Fibroblast of peridontal ligament (primary cell): ENCODE results near the gene GRID1.

Source experiments
- DNase-seq: peaks from one replicate; pipeline ENCODE4 v3.0.0-alpha.2; 2010; ENCODE audit errors: extremely low read depth

The GRID1 gene

DNA sequence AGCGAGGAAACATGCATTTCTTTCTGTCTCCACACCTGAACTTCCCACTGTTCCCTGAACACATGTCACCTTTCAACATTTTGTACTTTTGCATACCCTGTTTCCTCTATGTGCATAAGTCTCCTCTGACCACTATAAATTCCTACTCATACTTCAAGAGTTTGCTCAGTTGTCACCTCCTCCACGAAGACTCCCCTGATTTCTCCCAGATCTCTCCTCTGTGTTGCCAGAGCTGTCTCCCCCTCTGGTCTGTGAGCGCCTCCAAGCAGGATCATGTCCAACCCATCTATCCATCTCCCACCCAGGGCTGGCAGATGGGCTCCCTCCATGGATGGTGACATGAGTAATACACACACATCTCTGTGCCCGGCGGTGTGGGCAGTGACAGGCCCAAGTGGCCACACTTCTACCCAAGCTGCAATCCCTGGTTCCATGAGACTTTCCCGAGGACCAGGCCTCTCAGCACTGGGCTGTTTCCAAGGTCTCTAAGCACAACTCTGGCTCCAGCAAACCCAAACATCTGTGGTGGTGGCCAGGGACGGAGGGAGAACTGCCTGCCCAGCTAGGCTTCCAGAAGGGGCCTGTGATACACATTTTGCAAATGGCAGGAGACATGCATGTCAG, 135.9 kb downstream of the GRID1 start:
- no peak for DNase-seq

DNA sequence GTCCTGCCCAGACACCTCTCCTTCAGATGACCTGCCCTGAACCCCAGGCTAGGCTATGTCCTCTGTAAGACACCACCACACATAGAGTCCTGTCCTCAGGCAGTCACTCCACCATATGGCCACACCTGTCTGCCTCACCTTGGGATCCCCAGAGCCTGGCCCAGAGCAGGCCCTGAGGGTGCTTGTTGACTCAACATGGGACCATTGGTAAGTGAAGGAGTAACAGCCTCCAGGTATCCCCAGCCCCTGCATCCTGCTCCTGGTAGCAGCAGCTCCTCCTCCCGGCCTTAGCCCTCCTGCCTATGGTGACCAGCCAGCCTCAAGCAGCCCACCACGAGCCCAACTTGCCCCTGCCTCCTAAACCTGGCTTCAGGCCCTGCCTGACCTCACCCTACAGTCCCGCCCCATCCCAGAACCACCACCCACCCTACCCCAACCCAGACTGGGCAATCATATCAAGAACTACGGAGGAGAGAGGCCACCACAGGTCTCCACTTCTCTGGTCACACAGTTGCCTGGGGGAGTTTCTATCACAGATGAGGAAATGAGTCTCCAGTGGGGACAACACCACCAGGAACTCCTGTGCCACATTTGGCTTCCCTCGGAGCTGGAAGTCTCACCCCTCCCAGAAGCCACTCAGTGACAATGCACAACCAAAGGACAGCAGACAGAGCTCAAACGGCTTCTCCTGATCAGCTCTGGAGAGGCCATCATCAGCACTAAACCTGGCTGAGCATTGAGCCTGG, 136.6 kb downstream of the GRID1 start:
- DNase-seq, result no peak

DNA sequence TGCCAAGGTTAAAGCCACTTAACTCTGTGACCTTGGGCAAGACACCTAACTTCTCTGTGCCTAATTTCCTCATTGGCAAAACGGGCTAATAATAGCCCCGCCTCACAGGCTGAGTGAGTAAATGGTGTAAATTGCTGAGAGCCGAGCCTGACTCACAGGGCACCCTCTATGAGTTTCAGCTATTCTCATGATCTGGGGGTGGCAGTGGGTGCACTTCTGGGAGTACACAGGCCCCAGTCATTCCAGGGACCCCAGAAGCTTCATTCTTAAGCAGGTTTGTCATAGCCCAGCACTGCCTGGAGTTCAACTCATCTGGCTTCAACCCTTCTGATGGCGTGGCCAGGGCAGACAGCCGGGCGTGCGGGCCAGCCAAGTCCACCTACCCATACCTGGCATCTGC, 137.2 kb downstream of the GRID1 start:
- DNase-seq, result no peak

DNA sequence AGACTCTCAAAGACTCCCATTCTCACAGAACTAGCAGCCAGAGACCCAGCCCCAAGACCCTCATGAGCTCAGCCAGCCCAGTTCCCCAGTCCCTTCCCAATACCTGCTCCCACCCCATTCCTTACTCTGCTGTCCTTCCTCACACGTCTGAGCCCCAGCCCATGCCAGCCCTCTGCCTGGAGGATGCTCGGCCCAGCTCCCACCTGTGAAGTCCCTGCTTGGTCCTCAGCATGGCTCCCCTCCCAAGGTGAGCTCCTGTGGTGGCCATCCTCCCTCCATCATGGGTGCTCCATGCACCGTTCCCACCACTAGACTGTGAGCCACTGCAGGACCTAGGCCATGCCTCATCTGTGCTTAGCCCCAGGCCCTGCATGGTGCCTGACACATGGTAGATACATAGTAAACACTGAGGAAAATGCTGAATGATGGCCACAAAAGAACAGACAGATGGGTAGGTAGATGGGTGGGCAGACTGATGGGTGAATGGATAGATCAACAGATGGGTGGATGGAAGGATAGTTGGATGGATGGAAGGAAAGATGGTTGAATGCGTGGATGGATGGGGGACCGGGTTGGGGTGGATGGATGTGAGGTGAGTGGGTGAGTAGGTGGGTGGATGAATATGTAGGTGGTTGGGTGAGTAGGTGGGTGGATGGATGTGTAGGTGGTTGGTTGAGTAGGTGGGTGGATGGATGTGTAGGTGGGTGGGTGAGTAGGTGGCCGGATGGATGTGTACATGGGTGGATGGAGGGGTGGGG, 138.9 kb downstream of the GRID1 start:
- no peak for DNase-seq

DNA sequence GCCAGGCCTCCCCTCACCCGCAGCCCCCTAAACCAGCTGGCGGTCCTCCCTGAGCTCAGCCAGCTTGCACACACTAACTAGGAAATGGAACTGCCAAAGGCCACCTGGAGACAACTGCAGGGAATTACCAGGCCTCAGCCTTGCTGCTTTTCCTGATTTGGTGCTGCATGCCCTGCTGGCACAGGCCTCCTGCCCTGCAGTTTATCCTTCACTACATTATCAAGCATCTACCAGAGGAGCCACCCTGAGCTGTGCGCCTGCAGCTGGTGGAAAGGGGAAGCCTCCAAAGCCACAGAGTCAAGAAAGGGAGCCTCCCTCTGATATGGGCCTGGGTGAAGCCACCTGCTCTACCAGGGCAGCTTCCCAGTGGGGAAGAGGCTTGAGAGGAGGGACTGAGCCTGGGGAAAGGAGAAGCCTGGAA, 139.8 kb downstream of the GRID1 start:
- DNase-seq, result no peak

DNA sequence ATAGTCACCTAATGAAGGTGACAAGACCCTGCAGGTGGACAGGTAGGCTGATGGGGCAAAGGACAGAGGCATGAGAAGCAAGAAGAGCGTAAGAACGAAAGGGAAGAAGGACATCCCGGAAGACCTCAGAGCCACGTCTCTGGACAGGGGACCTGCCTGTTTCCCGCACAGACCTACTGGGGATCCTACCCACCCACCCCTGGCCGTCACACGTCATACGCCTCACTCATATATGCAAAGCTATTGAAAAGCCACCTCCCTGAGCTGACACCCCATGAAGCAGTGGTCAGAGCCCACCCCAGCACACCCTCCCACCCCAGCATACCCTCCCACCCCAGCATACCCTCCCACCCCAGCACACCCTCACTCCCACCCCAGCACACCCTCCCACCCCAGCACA, 140.6 kb downstream of the GRID1 start:
- DNase-seq, result no peak

DNA sequence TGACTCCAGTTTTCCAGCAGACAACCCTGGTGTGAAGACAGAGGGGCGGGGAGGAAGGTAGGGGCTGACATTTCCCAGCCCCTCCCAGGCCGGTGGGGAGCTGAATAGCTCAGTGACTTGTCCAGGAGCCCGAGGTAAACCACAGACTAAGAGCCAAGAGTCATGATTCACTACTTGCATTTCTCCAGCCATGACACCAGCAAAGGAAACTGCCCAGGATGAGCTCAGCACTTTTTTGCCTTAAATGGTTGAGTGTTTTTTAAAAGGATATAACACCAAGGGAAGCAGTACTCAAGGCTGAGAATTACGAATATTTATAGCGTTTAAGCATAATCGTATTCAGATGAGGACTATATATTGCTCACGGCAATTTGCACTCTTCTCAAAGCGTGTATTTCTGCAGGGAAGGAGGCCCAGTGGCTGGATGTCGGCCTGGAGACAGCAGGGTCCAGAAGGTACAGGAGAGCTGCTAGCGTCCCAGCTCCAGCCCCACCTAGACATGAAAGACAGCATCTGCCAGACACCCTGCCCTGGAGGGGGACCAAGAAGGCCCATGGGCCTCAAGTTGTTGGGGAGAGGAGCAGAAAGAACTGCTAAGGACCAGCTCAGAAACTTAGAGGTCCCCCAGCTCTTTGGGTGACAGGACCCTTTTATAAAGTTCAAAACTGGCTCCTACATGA, 141.4 kb downstream of the GRID1 start:
- peak; percentile 1 for DNase-seq

DNA sequence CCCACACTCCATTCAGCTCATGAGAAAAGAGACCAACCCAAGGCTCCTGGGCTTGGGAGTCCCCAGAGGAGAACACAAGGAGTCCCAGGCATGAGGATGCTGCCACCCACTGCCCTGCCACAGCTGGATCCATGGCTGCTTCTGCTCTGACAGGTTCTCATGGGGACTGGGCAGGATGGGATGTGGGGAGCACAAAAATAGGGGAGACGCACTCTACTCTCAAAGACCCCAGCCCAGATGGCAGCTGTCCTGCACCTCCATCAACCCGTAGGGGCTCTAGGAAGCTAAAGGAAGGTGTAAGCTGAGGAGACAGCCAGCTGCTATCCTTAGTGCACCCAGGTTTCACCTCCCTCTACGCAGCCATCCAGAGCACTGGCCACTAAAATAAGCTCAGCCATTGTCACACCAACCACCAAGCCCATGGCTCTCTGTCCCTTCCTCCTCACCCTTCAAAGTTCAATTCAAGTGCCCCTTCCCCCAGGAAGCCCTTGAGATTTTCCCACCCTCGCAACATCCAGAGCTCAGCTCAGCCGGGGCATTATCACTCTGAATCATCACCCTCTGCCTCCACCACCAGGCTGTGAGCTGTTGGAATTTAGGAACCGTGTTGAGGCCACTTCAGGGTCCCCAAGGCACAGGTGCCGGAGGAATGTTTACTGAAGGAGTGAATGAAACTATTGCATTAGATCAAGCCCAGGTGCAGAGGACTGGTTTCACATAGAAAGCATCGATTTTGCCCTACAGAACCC, 142.1 kb downstream of the GRID1 start:
- no peak for DNase-seq

DNA sequence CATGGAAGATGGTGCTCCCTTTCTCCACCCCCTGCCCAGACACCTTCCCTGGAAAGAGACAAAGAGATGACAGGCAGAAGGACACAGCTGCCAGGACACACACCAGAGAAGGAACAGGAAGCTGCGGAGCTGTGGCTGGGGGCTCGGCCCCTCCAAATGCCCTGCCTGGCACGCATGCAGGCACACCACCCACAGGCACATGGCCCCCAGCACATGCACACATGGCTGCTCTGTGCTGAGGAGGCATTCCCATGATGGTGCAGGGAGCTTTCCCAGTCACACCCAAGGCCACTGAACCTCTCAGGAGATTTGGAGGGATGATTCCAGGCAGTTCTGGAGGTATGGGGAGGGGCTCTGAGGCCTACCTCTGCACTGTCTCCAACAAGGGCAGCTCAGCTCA, 143.3 kb downstream of the GRID1 start:
- DNase-seq, result no peak

DNA sequence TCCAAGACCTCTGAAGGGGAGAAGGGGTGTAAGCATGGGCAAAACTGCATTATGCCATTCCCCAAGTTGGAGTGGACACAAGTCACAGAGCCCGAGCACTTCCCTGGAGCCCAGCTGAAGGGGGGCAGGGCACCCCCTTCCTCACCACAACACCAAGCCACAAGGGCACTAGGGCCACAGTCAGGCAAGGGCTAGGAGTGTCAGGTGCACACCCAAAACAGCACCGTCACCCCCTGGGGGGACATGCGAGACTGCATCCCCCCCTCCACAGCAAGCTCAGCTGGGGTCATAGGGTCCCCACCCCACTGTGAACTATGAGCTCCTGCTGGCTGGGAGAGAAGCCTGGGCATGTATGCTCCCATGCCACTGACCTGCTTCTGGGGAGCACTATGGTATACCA, 143.9 kb downstream of the GRID1 start:
- no peak for DNase-seq

DNA sequence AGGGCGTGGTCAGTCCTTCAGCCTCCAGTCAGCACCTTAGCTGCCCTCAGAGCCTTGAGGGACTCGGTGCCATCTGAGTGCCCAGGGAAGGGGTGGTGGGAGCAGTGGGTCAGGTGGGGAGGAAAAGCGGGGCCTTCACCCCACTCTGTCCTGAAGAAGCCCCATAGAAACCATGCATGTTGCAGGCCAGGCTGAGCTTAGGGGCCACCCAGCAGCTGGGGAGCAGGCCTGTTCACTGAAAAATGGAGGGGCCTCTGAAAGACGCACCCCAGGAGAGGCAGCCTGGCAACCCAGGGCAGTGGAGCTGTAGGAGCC, 144.3 kb downstream of the GRID1 start:
- DNase-seq, result no peak

DNA sequence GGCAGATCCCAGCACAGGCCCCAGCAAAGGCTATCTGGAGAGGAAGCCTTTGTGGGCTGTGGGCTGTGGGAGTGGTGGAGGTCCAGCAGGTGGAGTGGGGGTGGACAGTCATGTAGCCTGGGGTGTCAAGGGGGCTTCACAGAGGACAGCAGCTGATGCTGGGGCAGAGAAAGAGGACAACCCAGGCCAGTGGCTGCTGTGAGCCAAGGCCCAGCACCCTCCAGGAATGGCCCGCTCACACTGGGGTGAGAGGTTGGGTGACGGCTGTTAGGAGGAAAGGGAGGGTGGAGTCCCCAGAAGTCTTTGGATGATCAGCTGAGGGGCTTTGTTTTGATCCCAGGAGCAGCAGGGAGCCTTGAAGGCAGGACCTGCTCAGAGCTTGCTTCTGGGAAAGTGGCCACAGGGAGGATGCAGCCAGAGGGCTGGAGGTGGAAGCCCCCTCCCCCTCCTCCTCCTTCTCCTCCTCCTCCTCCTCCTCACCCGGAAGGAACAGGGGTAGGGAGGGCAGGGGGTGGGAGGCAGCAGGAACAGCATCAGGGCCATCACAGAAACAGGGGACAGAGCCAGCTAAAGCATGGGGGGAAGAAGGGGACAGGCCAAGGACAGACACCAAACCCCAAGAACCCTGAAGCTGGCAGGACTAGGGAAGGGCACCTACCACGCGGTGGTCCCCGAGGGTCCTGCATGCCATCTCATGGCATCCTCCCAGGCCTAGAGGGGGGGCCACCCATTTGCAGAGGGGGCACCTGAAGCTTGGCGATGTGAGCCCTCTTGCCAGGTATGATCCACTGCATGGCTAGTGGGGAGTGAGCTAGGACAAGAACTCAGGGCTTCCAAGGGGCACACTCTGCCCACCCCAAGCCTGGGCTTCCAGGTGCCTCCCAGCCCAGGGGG, 144.9 kb downstream of the GRID1 start:
- no peak for DNase-seq

DNA sequence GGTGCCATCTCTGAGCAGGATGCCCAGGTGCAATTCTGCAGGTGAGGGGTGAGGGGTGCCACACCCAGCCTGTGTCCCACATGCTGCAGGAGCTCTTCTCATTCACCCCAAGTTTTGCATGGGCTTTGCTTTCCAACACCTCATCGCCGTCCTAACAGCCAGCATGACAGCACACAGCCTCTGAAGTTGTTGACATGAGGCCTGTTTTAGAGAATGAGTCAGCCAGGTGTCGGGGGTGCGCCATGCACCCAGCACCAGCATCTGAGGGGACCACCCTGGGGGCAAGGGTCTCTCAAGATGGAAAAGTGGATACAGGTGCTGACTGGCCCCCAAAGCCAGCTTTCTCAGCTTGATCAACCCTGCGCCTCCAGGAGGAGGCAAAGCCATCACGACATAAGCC, 146.0 kb downstream of the GRID1 start:
- no peak for DNase-seq

DNA sequence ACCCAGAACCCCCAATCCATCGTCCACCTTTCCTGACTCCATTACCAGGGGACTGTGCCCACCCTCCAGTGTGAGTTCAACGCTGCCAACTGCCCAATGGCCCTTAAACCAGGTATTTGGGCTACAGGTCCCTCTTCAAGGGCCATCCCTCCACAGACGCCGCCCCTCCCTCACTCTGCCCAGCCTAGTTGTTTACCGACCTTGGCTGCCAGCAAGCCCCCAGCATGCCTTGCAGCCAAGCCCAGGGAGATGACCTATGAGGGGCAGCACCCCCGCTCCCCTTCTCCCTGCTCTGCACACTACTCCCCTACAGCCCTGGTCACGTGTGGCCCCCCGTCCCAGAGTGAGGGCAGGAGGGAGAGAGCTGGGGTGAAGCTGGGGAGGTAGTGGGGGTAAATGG, 147.3 kb downstream of the GRID1 start:
- no peak for DNase-seq

DNA sequence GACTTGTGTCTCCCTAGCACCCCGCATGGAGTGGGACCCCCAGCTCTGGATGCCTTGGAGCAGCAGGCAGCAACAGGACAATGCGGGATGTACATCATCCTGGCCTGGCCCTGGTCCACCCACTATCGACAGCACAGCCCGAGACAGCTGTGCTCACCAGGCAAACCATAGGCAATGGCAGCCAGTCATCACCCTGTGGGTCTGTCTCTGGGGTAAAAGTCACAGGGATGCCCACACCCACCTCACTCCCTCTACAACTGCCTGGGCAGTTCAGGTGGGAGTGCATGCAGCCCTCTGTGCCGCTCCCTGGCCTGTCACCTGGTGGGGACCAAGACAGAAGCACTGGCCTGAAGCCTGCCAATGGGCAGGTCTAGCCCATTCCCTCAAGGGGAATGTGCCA, 147.8 kb downstream of the GRID1 start:
- no peak for DNase-seq

DNA sequence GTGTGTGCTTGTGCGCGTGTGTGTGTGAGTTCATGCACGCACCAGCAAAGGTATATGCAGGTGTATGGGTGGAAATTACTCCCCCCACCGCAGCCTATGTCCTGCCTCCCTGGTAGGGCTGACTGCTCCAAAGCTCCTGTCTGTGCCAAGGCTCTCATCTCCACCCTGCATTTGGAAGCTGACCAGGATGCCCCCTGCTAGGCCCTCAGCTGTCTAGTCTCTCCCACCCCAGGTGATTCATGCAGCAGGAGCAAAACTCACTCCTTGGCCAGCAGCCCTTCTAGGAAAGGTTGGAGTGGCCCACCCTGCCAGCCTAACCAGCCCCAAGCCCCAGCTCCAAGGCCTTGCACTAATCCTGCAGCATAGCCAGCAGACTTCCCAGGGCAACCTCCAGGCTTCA, 148.4 kb downstream of the GRID1 start:
- no peak for DNase-seq

DNA sequence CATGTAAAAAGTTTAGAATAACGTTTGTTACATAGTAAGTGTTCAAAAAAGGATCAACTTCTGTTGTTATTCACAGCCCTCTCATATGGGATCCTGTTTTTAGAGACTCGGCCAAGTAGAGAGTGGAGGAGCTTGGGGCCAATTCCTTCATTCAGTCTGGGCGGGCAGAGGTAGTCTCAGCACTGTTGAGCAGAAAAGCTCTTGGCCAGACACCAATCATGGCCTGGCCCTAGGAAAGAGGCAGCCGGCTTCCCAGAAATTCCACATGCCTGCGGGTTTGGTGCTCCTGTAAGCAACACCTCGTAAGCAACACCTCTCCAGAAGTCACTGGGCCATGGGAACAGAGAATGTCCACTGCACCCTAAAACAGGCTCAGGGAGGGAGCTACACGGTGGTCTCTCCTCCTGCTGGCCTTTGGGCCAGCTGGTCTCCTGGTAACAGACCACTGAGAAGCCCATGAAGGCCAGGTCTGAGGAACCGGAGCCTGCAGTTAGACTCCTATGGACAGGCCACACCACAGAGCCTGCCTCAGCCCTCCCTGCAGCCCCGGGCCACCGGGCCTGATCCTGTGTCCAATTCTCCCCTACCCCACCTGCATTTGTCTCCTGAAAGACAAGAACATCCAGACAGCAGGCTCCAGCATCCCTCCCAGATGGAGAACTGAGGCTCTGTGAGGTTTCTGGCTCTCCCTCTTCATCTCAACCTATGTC, 149.1 kb downstream of the GRID1 start:
- no peak for DNase-seq

DNA sequence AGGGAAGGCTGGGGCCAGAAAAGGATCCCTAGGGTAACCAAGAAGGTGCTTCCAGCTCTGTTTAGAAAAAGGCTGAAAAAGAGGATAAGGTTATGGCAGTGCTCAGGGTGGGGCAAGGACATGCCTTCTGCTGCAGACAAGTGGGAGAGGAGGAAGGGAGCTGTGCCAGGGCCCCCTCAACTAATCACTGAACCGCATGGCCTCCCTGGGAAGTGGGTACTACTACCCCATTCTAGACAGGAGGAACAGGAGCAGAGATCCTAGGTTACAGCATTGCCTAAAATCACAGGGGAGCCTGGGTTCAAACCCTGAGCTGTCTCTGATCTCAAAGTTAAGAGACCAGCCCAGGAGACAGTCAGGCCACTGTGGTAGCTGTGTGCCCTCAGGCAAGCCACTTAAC, 149.7 kb downstream of the GRID1 start:
- no peak for DNase-seq

DNA sequence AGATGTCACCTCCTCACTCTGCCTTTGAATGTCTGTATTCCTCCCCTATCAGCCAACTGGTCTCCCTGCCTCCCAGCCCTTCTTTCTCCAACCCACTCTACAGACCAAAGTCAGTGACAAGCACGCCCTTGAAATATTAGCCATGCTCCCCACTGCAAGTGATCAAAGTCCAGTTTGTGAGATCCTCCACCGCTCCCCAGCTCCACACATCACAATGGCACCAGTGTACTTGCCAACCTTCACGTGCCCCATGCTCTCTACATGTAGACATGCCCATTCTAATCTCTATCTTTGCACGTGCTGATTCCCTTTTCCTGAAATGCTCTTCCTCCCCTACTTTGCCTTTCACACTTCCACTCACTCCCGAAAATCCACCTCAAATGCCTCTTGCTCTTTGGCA, 150.9 kb downstream of the GRID1 start:
- DNase-seq, result no peak

DNA sequence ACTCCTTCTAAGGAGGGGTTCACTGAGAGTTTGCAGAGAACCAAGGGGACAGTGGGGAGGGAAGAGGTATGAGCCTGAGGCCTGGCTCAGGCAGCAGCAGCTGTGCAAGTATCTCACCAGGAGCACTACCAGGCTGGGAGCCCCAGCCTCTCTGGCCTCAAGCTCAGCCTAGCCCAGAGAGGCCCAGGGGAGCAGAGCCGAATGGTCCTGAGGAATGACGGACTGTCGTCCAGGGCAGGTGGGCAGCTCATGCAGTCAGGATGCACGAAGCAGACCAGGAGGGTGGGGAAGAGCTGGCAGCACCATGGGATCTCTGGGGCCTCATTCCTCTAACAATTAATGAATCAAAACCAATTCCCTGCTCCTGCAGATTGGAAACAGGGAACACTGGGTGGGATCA, 151.5 kb downstream of the GRID1 start:
- DNase-seq, result no peak
